Neuronal stem cell (in vitro differentiated cells): ENCODE data around the gene ZNF775.

Experiments
- DNase-seq: peaks from one replicate; pipeline ENCODE4 v3.0.0-alpha.2; 2013; ENCODE audit warnings: low spot score
- H2AFZ ChIP-seq: one replicate; pipeline ENCODE4 v1.6.1; 2013; ENCODE audit warnings: mild to moderate bottlenecking, low read length, inconsistent platforms
- H2AK5ac ChIP-seq: 2 replicates; pipeline ENCODE4 v1.6.1; 2013; ENCODE audit warnings: low read depth, mild to moderate bottlenecking, inconsistent platforms, low read length, moderate library complexity, mixed read lengths
- H2BK120ac ChIP-seq: 2 replicates; pipeline ENCODE4 v1.6.1; 2013; ENCODE audit warnings: low read depth, mild to moderate bottlenecking, inconsistent platforms, low read length, moderate library complexity, mixed read lengths
- H2BK12ac ChIP-seq: one replicate; pipeline ENCODE4 v1.6.1; 2013; ENCODE audit warnings: low read length, inconsistent platforms
- H2BK15ac ChIP-seq: 2 replicates; pipeline ENCODE4 v1.6.1; 2013; ENCODE audit warnings: mild to moderate bottlenecking, low read length, inconsistent platforms, mixed read lengths
- H2BK5ac ChIP-seq: one replicate; pipeline ENCODE4 v1.6.1; 2013; ENCODE audit warnings: inconsistent platforms, mild to moderate bottlenecking, low read length, moderate library complexity
- H3K14ac ChIP-seq: one replicate; pipeline ENCODE4 v1.6.1; 2013; ENCODE audit warnings: low read length, inconsistent platforms
- H3K18ac ChIP-seq: 2 replicates; pipeline ENCODE4 v1.6.1; 2013; ENCODE audit warnings: low read length, inconsistent platforms
- H3K23ac ChIP-seq: 2 replicates; pipeline ENCODE4 v1.6.1; 2013; ENCODE audit warnings: low read depth, mild to moderate bottlenecking, mixed read lengths, low read length, inconsistent platforms; ENCODE audit not compliant: poor library complexity
- H3K27ac ChIP-seq: replicated peaks from 3 replicates; pipeline ENCODE4 v1.5.1; 2013; ENCODE audit warnings: low read length, inconsistent platforms
- H3K27me3 ChIP-seq, 3 experiments: 2 replicates each; pipeline ENCODE4 v1.6.1; 2013; ENCODE audit warnings: low read length in 3 of 3, mild to moderate bottlenecking in 2 of 3, inconsistent platforms in 1 of 3, low read depth in 1 of 3, mixed read lengths in 1 of 3, moderate library complexity in 1 of 3; ENCODE audit not compliant: control insufficient read depth in 3 of 3, insufficient read depth in 3 of 3
- H3K36me3 ChIP-seq, 2 donors: replicated peaks in 1 of 2; 2 replicates each; pipeline ENCODE4 v1.6.1; 2013; ENCODE audit warnings: low read length in 2 of 2; ENCODE audit not compliant: control insufficient read depth in 2 of 2, insufficient read depth in 2 of 2
- H3K4ac ChIP-seq: 2 replicates; pipeline ENCODE4 v1.6.1; 2013; ENCODE audit warnings: inconsistent platforms, mild to moderate bottlenecking, low read length, moderate library complexity
- H3K4me1 ChIP-seq, 2 donors: 1 replicate in 1 of 2; 2 replicates in 1 of 2; pipeline ENCODE4 v1.6.1; 2013; ENCODE audit warnings: low read length in 2 of 2, low read depth in 1 of 2; ENCODE audit not compliant: control insufficient read depth in 2 of 2, insufficient read depth in 1 of 2
- H3K4me2 ChIP-seq: one replicate; pipeline ENCODE4 v1.6.1; 2013; ENCODE audit warnings: mild to moderate bottlenecking, low read length, inconsistent platforms; ENCODE audit not compliant: insufficient read depth, poor library complexity, severe bottlenecking
- H3K4me3 ChIP-seq, 2 donors: 2 replicates each; pipeline ENCODE4 v1.5.1; 2013; ENCODE audit warnings: low read length in 2 of 2, mild to moderate bottlenecking in 2 of 2, inconsistent platforms in 1 of 2, moderate library complexity in 1 of 2
- H3K79me1 ChIP-seq: one replicate; pipeline ENCODE4 v1.6.1; 2013; ENCODE audit warnings: low read depth, mild to moderate bottlenecking, inconsistent platforms, low read length, moderate library complexity
- H3K9ac ChIP-seq: one replicate; pipeline ENCODE4 v1.6.1; 2013; ENCODE audit warnings: mild to moderate bottlenecking, low read depth, low read length, inconsistent platforms; ENCODE audit not compliant: poor library complexity
- H3K9me3 ChIP-seq, 2 donors: replicated peaks in 1 of 2; 2 replicates each; pipeline versions ENCODE3 to v1.6.1; 2013; ENCODE audit warnings: low read length in 2 of 2, mild to moderate bottlenecking in 2 of 2, inconsistent platforms in 1 of 2, low read depth in 1 of 2, mixed read lengths in 1 of 2, moderate library complexity in 1 of 2; ENCODE audit not compliant: control insufficient read depth in 2 of 2, insufficient read depth in 1 of 2
- H4K8ac ChIP-seq: one replicate; pipeline ENCODE4 v1.6.1; 2013; ENCODE audit warnings: low read depth, mild to moderate bottlenecking, inconsistent platforms, low read length, moderate library complexity
- H4K91ac ChIP-seq: one replicate; pipeline ENCODE4 v1.6.1; 2013; ENCODE audit warnings: low read length, low read depth, mild to moderate bottlenecking, inconsistent platforms; ENCODE audit not compliant: poor library complexity
- WGBS, 2 donors: extraction: QIAGEN DNeasy Blood & Tissue Kit; methylation state at CpG; one replicate each; pipeline ENCODE4 v1.1.7; 2013; ENCODE audit warnings: missing lambda C conversion rate in 2 of 2, mixed read lengths in 1 of 2; ENCODE audit not compliant: insufficient read length in 2 of 2, insufficient replicate concordance in 1 of 2; ENCODE audit errors: extremely low coverage in 2 of 2; 5-methylcytosine and 5-hydroxymethylcytosine counted together

Gene ZNF775

DNA sequence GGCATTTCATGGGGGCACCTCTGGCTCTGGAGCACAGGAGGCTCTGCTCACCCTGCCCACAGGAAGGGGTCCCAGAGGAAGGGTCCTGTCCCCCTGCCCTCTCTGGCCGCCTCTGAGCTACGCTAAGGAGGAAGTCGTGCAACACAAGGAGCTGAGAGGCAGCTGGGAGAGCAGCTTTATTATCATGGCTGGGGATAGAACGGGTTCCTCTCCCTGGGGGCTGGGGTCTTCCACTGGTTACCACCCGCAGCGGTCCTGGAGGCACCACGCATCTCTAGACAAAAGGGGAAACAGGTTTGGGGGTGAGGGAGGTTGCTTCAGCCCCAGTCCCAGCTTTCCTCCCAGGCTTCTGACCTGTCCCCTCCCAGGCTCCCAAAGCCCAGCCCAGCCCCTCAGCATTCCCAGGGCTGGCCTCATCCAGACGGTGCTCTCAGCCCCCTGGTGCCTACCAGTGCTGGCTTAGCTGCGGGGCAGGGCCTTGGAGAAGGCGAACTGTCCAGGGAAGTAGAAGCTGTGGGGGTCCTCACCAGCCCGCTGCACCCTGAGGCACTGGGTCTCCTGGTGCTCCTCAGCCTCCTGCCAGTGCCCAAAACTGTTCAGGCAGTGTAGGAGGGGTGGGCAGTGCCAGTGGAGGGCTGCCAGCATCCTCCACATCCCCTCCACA is 40.8 kb upstream of the ZNF775 start:
- Histone ChIP-seq H3K27me3 (peaks cover 13 to 44% (median 27%) of the 10 kb centered on the region in 3 experiments), H3K9ac (no peak overlapping the region), H3K27ac (no peak overlapping the region), H3K4me1 (peaks cover 10% of the 10 kb centered on the region in 2 donors), H3K79me1 (no peaks in the 10 kb centered on the region), H3K36me3 (no peaks in the 10 kb centered on the region), H3K4me3 (no peak overlapping the region), H3K23ac (peak overlapping the region; percentile 58), H2AK5ac (peak overlapping the region; percentile 81), H2BK5ac (peak overlapping the region; percentile 69), H3K9me3 (no peaks in the 10 kb centered on the region), H3K4me2 (no peak overlapping the region), H3K14ac (peak overlapping the region; percentile 40), H2AFZ (no peak overlapping the region), H2BK120ac (peak overlapping the region; percentile 51), H4K8ac (no peak overlapping the region), H2BK15ac (no peak overlapping the region), H3K4ac (no peak overlapping the region), H3K18ac (peak overlapping the region; percentile 42), H2BK12ac (no peak overlapping the region), H4K91ac (no peak overlapping the region)
- no peak for DNase-seq
- no CpG with 5 or more reads among the region's 11 CpGs for WGBS, 2 donors

DNA sequence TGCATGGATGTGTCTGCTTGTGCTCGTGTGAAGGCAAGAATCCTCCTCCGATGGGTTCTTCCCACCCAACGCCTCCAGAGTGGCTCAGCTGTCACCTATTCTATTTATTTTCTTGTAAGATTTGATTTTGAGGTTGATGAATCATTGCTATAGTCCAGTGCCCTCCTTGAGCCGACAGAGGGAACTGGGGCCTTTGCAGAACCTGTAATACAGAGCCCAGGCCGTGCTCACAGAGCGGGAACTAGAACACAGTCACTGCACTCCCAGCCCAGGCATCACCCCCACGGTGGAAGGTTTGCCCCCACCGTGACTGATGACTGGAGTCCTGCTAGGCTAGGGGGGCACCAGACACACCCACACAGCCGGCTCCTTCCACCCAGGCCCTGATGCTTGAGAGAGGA is 39.7 kb upstream of the ZNF775 start:
- no CpG with 5 or more reads among the region's 9 CpGs for WGBS, 2 donors
- peaks cover 13 to 49% (median 34%) of the 10 kb centered on the region in 3 experiments for H3K27me3 ChIP-seq
- no peak overlapping the region for H4K8ac ChIP-seq
- H2BK12ac ChIP-seq = no peak overlapping the region
- no peak overlapping the region for H3K4me2 ChIP-seq
- H3K9ac ChIP-seq = no peak overlapping the region
- H2BK5ac ChIP-seq = peak overlapping the region; percentile 43
- H4K91ac ChIP-seq = no peak overlapping the region
- peak overlapping the region; percentile 53 for H2AK5ac ChIP-seq
- peaks cover 3 to 4% of the 10 kb centered on the region in 2 donors for H3K9me3 ChIP-seq
- H3K4ac ChIP-seq = no peak overlapping the region
- peak overlapping the region; percentile 30 for H2BK15ac ChIP-seq
- no peaks in the 10 kb centered on the region for H3K79me1 ChIP-seq
- DNase-seq = no peak
- H2AFZ ChIP-seq = no peak overlapping the region
- H2BK120ac ChIP-seq = no peak overlapping the region
- peaks cover 10% of the 10 kb centered on the region in 2 donors for H3K4me1 ChIP-seq
- peak overlapping the region; percentile 44 for H3K23ac ChIP-seq
- H3K18ac ChIP-seq = peak overlapping the region; percentile 50
- H3K36me3 ChIP-seq = no peaks in the 10 kb centered on the region
- no peak overlapping the region for H3K27ac ChIP-seq
- H3K4me3 ChIP-seq = no peak overlapping the region
- no peak overlapping the region for H3K14ac ChIP-seq

DNA sequence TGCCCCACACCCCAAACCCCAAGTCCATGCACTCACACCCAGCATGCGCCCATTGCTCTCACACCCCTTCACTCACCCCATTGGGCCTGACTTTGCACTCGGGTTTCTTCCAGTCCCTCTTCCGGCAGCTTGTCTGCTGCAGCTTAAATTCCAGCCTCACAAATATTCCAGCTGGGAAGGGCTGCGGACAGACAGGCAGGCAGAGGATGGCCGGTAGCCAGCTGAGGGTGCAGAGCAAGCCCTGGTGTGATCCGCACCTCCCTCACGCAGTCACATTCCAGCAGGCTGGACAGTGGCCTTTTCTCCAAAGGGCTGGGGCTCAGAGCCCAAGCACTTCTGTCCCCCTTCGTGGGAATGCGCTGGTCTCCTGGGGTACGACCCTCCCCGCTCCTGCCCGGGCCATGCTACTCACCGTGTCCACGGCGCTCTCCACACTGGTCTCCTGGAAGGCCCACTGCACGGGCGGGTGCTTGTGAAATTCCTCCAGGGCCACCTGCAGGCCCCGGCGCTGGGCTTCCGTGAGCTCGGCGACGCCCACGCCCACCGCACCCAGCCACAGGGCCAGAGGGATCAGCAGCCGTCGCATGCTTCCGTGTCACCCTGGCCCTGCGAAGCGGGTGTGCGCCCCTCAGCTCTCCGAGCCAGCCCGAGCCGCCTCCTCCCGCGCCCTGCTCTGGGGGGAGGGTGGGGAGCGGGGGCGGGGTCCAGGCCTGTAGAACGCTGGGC is 38.9 kb upstream of the ZNF775 start:
- Histone ChIP-seq H2BK5ac (peak overlapping the region; percentile 43), H3K4me1 (peaks cover 10% of the 10 kb centered on the region in 2 donors), H2BK120ac (no peak overlapping the region), H3K9me3 (peaks cover 3 to 5% of the 10 kb centered on the region in 2 donors), H2AK5ac (peak overlapping the region; percentile 53), H3K23ac (peak overlapping the region; percentile 44), H2AFZ (no peak overlapping the region), H3K9ac (peak overlapping the region; percentile 64), H4K8ac (no peak overlapping the region), H3K79me1 (no peaks in the 10 kb centered on the region), H3K27ac (no peak overlapping the region), H2BK12ac (no peak overlapping the region), H3K4me2 (peak overlapping the region; percentile 75), H3K18ac (peak overlapping the region; percentile 50), H3K14ac (peak overlapping the region; percentile 63), H3K27me3 (peaks cover 13 to 49% (median 34%) of the 10 kb centered on the region in 3 experiments), H2BK15ac (peak overlapping the region; percentile 30), H3K4ac (no peak overlapping the region), H3K36me3 (no peaks in the 10 kb centered on the region), H3K4me3 (peak overlapping the region in 1 of 2 donors; percentile 45), H4K91ac (no peak overlapping the region)
- DNase-seq = no peak
- no CpG with 5 or more reads among the region's 39 CpGs for WGBS, 2 donors

DNA sequence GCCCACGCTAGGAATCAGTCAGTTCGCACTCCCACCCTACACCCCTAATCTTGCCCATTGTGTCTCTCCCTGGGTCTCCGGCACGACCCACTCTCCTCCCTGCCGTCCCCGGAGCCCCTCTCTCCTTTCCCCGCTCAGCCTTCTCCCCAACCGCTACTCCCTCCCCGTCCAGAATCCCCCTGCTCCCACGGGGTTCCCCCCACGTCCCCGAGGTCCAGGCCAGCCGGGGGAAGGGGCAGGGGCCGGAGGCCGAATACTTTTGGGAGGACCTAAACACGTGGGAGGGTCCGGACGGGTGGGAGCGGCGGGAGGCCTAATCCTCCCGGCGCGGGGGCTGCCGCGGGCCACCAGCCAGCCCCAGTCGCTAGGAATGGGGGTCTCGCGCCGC is 38.3 kb upstream of the ZNF775 start:
- Histone ChIP-seq H4K8ac (no peak overlapping the region), H3K9me3 (peaks cover 3 to 5% of the 10 kb centered on the region in 2 donors), H2BK120ac (no peak overlapping the region), H2BK15ac (peak overlapping the region; percentile 77), H3K9ac (peak overlapping the region; percentile 30), H2BK5ac (no peak overlapping the region), H2BK12ac (no peak overlapping the region), H3K27me3 (peaks cover 13 to 49% (median 34%) of the 10 kb centered on the region in 3 experiments), H2AK5ac (peak overlapping the region; percentile 36), H3K36me3 (no peaks in the 10 kb centered on the region), H3K27ac (no peak overlapping the region), H3K18ac (peak overlapping the region; percentile 89), H3K79me1 (no peaks in the 10 kb centered on the region), H3K23ac (peak overlapping the region; percentile 61), H3K14ac (no peak overlapping the region), H4K91ac (no peak overlapping the region), H3K4me2 (peak overlapping the region; percentile 75), H3K4ac (no peak overlapping the region), H2AFZ (peak overlapping the region; percentile 81), H3K4me1 (peaks cover 10% of the 10 kb centered on the region in 2 donors), H3K4me3 (peak overlapping the region; percentile 43 to 70)
- DNase-seq = no peak
- no CpG with 5 or more reads among the region's 29 CpGs for WGBS, 2 donors
